GM12875 (cell line): ENCODE measurements around the gene CPSF7.

Source experiments
- H3K4me3 ChIP-seq: one replicate; pipeline ENCODE4 v1.5.1; 2011; ENCODE audit warnings: low read depth, low read length, control low read depth
- TF ChIP-seq, protein P1 (sequence below): IDR thresholded peaks from 2 replicates; pipeline ENCODE4 v1.5.1; 2011; ENCODE audit warnings: low read depth, mild to moderate bottlenecking, control low read depth, inconsistent platforms, low read length, moderate library complexity, borderline replicate concordance; ENCODE audit not compliant: insufficient read depth

The CPSF7 gene

DNA sequence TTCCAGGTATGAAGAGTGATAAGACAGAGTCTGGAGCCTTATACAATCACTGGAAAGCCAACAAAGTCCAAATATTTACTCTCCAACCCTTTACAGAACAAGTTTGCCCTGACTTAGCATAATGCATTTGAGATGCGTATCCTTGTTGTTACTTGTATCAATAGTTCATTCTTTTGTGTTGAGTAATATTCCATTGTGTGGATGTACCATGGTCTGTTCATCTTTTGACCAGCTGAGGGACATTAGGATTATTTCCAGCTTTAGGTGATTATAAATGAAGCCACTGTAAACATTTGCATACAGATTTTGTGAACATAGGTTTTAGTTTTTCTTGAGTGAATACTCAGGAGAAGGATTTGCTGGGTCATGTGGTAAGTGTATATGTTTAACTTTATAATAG is 9.8 kb upstream of the CPSF7 start:
- TF ChIP-seq, protein P1, sequence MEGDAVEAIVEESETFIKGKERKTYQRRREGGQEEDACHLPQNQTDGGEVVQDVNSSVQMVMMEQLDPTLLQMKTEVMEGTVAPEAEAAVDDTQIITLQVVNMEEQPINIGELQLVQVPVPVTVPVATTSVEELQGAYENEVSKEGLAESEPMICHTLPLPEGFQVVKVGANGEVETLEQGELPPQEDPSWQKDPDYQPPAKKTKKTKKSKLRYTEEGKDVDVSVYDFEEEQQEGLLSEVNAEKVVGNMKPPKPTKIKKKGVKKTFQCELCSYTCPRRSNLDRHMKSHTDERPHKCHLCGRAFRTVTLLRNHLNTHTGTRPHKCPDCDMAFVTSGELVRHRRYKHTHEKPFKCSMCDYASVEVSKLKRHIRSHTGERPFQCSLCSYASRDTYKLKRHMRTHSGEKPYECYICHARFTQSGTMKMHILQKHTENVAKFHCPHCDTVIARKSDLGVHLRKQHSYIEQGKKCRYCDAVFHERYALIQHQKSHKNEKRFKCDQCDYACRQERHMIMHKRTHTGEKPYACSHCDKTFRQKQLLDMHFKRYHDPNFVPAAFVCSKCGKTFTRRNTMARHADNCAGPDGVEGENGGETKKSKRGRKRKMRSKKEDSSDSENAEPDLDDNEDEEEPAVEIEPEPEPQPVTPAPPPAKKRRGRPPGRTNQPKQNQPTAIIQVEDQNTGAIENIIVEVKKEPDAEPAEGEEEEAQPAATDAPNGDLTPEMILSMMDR: no peak
- no peak overlapping the region for H3K4me3 ChIP-seq

DNA sequence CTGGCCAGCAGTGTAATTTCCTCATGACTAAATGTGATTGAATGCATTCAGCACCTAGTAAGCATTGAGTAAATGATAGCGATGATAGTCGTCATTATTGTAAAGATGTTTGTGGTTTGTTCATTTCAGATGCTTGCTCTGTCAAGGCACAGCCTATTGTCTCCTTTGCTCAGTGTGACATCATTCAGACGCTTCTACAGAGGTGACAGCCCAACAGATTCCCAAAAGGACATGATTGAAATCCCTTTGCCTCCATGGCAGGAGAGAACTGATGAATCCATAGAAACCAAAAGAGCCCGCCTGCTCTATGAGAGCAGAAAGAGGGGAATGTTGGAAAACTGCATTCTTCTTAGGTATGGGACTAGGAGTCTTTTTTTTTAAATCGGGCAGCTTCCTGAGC is 7.7 kb upstream of the CPSF7 start:
- no peak overlapping the region for H3K4me3 ChIP-seq
- TF ChIP-seq, protein P1: no peak

DNA sequence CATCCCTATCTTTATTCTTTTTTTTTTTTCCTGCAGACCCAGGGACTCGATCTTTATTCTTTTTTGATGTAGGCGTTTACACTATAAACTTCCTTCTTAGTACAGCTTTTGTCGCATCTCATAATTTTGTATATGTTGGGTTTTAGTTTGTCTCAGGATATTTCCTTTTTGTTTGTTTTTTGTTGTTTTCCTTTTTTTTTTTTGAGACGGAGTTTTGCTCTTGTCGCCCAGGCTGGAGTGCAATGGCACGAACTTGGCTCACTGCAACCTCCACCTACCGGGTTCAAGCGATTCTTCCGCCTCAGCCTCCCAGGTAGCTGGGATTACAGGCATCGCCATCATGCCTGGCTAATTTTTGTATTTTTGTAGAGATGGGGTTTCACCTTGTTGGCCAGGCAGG is 1.1 kb upstream of the CPSF7 start:
- H3K4me3 ChIP-seq: peak overlapping the region; percentile 75

DNA sequence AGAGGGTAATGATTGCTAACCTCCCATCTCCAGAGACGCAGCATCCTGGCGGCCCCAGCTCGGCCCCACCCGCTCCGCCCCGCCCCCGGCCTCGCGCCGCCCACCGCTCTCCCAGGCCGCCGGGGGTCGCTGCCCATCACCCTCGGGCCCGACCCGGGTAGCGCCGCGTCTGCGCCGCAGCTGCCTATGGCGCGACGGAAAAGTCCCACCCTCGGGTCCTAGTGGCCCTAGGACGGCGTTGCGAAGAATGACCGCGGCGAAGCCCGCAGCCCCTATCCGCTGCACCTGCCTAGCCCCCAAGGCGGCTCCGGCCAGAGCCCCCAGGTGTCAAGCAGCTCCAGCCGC is 457 bp downstream of the CPSF7 start:
- H3K4me3 ChIP-seq: peak overlapping the region; percentile 75
- TF ChIP-seq, protein P1: 0 out of 2 replicates have a peak, but pooled peaks have one; percentile 30

DNA sequence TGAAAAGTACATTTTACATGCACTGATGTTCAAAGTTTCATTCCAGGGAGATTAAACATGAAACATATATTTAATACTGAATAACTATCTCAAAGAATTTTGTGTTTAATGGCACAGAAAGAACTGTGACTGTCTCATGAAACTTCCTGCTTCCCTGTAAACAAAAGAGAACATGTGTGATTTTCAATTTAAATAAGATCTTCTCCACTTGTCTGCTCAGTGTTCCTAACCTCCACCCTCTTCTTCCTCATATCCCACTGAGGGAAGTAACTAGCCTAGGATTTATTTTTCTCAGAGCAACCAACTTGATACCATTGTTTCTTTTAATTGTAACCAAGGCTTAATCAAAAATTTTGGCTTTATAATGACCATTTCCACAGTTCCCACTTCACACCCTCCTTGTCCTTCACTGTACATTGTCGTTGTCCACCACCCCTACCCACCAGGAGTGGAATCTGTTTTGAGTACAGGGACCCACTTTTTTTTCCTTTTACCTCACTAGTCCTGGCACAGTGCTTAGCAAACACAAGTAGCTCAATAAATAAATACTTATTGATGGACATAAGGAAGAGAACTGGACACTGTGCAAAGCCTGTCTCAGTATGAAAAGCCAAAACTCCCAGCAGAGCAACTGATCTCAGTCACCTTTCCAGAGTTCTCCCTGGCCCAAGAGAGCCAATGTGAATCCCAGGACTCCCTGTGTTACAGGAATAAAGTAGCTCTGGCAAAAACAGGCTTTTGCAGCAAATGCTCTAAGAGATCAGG is 4.2 kb downstream of the CPSF7 start:
- TF ChIP-seq, protein P1: no peak
- no peak overlapping the region for H3K4me3 ChIP-seq

DNA sequence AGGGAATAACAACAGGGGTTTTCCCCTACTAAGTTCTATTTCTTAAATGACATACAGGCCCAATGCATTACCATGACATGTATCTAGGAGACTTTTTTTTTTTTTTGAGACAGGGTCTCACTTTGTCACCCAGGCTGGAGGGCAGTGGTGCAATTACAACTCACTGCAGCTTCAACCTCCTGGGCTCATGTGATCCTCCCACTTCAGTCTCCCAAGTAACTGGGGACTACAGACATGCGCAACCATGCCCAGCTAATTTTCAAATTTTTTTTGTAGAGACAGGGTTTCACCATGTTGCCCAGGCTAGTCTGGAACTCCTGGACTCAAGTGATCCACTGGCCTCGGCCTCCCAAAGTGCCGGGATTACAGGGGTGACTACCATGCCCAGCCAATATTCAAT is 7.5 kb downstream of the CPSF7 start:
- TF ChIP-seq, protein P1: no peak
- H3K4me3 ChIP-seq: no peak overlapping the region

DNA sequence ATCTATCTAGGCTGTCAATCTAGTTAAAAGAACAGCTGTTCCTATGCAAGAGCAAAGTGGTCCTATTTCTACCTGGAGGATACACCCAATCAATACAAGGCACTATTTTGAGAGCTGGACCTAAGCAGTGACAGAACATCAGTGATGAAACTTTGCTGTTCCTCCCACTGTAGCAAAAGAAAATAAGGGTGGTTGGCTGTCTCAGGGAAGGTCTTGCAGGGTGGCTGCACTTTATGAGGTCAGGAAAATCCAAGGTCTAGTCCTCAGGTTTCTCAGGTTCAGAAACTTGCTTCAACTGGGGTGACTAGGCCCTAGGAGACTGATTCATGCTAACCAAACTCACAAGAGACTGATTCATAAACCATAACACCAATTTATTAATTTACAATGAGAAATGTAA is 11.6 kb downstream of the CPSF7 start:
- TF ChIP-seq, protein P1: no peak
- H3K4me3 ChIP-seq: no peak overlapping the region
